ENCODE results near the gene BCL11A.

BCL11A gene

GRCh38 chr2:60480089-60480773 lies 73.2 kb downstream of the BCL11A start:
- DNase-seq = no peak

GRCh38 chr2:60479226-60480088 lies 74.0 kb downstream of the BCL11A start:
- DNase-seq = no peak

- no peak for DNase-seq
Observed at GRCh38 chr2:60478660-60479059, 74.8 kb downstream of the BCL11A start.

GRCh38 chr2:60476206-60476954 lies 77.1 kb downstream of the BCL11A start:
- DNase-seq = no peak

- DNase-seq = no peak
Observed at GRCh38 chr2:60475123-60475830, 78.2 kb downstream of the BCL11A start.

- DNase-seq = no peak
Observed at GRCh38 chr2:60474301-60474700, 79.2 kb downstream of the BCL11A start.

- no peak for DNase-seq
Observed at GRCh38 chr2:60473546-60473945, 79.9 kb downstream of the BCL11A start.

- no peak for DNase-seq
Observed at GRCh38 chr2:60472663-60473289, 80.7 kb downstream of the BCL11A start.

- DNase-seq = no peak
Observed at GRCh38 chr2:60472041-60472440, 81.4 kb downstream of the BCL11A start.

- DNase-seq = no peak
Observed at GRCh38 chr2:60470340-60470739, 83.1 kb downstream of the BCL11A start.

- no peak for DNase-seq
Observed at GRCh38 chr2:60469536-60470317, 83.7 kb downstream of the BCL11A start.

GRCh38 chr2:60468382-60469085 lies 84.9 kb downstream of the BCL11A start:
- no peak for DNase-seq

GRCh38 chr2:60466161-60466702 lies 87.2 kb downstream of the BCL11A start:
- DNase-seq = no peak

GRCh38 chr2:60465736-60466135 lies 87.7 kb downstream of the BCL11A start:
- no peak for DNase-seq

GRCh38 chr2:60463249-60463648 lies 90.2 kb downstream of the BCL11A start:
- DNase-seq = no peak

GRCh38 chr2:60461421-60462108 lies 91.9 kb downstream of the BCL11A start:
- DNase-seq = no peak

GRCh38 chr2:60460577-60461420 lies 92.7 kb downstream of the BCL11A start:
- no peak for DNase-seq

GRCh38 chr2:60459851-60460250 lies 93.6 kb downstream of the BCL11A start:
- no peak for DNase-seq

Measured in cerebellar nuclear complex (tissue), 1 donor.